Skeletal muscle satellite cell (primary cell): Measurements from ENCODE around the gene IFI44.

Source experiments
- H3K27me3 ChIP-seq: 2 replicates; pipeline ENCODE4 v1.7.0; 2013; ENCODE audit warnings: low read length; ENCODE audit not compliant: control insufficient read depth, insufficient read depth
- H3K36me3 ChIP-seq: 2 replicates; pipeline ENCODE4 v1.7.0; 2013; ENCODE audit warnings: mild to moderate bottlenecking, control low read depth, low read length; ENCODE audit not compliant: insufficient read depth
- H3K4me1 ChIP-seq: 2 replicates; pipeline ENCODE4 v1.7.0; 2013; ENCODE audit warnings: low read length; ENCODE audit not compliant: control insufficient read depth, insufficient read depth
- H3K4me2 ChIP-seq: 2 replicates; pipeline ENCODE4 v1.7.0; 2013; ENCODE audit warnings: mild to moderate bottlenecking, low read length
- H3K4me3 ChIP-seq: 2 replicates; pipeline ENCODE4 v1.7.0; 2013; ENCODE audit warnings: low read length
- H3K9ac ChIP-seq: 2 replicates; pipeline ENCODE4 v1.7.0; 2013; ENCODE audit warnings: mild to moderate bottlenecking, low read depth, low read length, moderate library complexity
- H3K9me3 ChIP-seq: replicated peaks from 2 replicates; pipeline ENCODE4 v1.7.0; 2013; ENCODE audit warnings: mild to moderate bottlenecking, control low read depth, low read length

Gene IFI44

DNA sequence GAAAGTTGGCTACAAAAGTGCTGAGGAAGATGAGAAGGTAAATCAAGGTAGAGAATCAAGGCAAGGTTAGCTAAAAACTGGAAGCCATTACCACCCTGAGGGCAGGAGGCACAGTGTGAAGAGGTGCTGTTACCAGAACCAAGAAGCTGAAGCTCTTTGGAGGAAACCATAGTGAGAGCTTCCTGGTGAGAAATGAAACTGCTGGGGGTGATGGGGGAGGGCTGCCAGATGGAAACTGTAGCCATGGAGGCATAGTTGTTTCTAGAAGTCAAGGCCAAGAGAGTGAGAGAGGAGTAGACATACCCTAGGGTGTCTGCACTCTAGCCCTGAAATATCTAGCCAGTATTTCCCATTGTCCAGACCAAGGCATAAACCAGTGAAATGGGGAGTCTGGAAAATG, 28.7 kb downstream of the IFI44 start:
- Histone ChIP-seq H3K27me3 (no peaks in the 10 kb centered on the region), H3K4me1 (peaks cover 13% of the 10 kb centered on the region), H3K9ac (no peak overlapping the region), H3K36me3 (no peaks in the 10 kb centered on the region), H3K4me2 (no peak overlapping the region), H3K9me3 (no peaks in the 10 kb centered on the region), H3K4me3 (no peak overlapping the region)

GRCh38 chr1:78681265-78681664, 31.6 kb downstream of the IFI44 start:
- Histone ChIP-seq H3K4me3 (no peak overlapping the region), H3K4me1 (peaks cover 13% of the 10 kb centered on the region), H3K27me3 (no peaks in the 10 kb centered on the region), H3K9ac (no peak overlapping the region), H3K9me3 (no peaks in the 10 kb centered on the region), H3K4me2 (no peak overlapping the region), H3K36me3 (no peaks in the 10 kb centered on the region)

DNA sequence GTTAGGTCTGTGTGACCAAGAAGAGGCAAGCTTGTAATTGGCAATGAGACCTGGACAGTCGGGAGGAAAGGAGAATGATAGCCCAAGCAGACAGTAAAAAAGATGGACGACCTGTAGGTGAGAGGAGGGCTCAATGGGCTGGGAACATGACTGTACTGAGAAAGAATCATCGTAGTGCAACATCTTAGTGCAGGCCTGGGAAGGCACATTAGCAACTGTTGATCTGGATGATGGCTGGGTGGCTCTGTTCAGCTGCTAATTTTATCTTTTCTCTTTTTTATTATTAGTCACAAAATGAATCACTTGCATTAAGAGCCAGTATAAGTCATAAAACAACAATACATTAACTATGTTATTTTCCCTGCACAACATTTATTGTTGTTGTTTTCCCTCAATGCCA, 32.9 kb downstream of the IFI44 start:
- no peak overlapping the region for H3K4me2 ChIP-seq

DNA sequence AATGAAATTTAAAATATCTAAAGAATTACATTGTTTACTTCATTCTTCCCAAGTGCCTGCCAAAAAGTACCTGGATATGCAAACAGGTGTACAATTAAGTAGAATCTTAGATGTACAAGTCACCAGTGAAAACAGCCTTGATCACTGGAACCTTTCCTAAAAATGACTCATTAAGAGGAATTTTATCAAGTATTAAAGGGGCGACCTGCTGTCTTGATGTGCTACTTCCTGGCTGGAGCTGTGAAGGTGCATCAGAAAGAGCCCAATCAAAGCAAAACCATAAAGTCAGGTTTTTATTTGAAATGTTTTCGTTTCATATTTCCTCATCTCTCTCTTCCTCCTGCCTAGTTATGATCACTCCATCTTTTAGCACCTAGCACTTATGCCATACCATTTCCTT, 33.4 kb downstream of the IFI44 start:
- no peaks in the 10 kb centered on the region for H3K27me3 ChIP-seq
- no peaks in the 10 kb centered on the region for H3K9me3 ChIP-seq
- peaks cover 25% of the 10 kb centered on the region for H3K4me1 ChIP-seq
- H3K4me3 ChIP-seq: no peak overlapping the region
- H3K4me2 ChIP-seq: no peak overlapping the region
- no peaks in the 10 kb centered on the region for H3K36me3 ChIP-seq
- H3K9ac ChIP-seq: no peak overlapping the region

More for the DNA sequence above, 32.9 kb downstream of the IFI44 start:
- Histone ChIP-seq H3K4me1 (peaks cover 19% of the 10 kb centered on the region), H3K27me3 (no peaks in the 10 kb centered on the region), H3K4me3 (no peak overlapping the region), H3K9me3 (no peaks in the 10 kb centered on the region), H3K36me3 (no peaks in the 10 kb centered on the region), H3K9ac (no peak overlapping the region)

- Histone ChIP-seq H3K4me2 (peak overlapping the region; percentile 53), H3K27me3 (no peaks in the 10 kb centered on the region), H3K4me3 (no peak overlapping the region), H3K9ac (peak overlapping the region; percentile 49), H3K36me3 (no peaks in the 10 kb centered on the region), H3K4me1 (peaks cover 63% of the 10 kb centered on the region), H3K9me3 (no peaks in the 10 kb centered on the region)
Observed at GRCh38 chr1:78687315-78687714, 37.7 kb downstream of the IFI44 start.

- peaks cover 62% of the 10 kb centered on the region for H3K4me1 ChIP-seq
- peak overlapping the region; percentile 49 for H3K9ac ChIP-seq
- no peaks in the 10 kb centered on the region for H3K27me3 ChIP-seq
- no peaks in the 10 kb centered on the region for H3K36me3 ChIP-seq
- peak overlapping the region; percentile 53 for H3K4me2 ChIP-seq
- no peak overlapping the region for H3K4me3 ChIP-seq
- no peaks in the 10 kb centered on the region for H3K9me3 ChIP-seq
Observed at GRCh38 chr1:78687914-78688313, 38.3 kb downstream of the IFI44 start.

GRCh38 chr1:78688697-78689096, 39.1 kb downstream of the IFI44 start:
- Histone ChIP-seq H3K9me3 (no peaks in the 10 kb centered on the region), H3K9ac (peak overlapping the region; percentile 49), H3K4me1 (peaks cover 66% of the 10 kb centered on the region), H3K27me3 (no peaks in the 10 kb centered on the region), H3K4me3 (no peak overlapping the region), H3K4me2 (peak overlapping the region; percentile 53), H3K36me3 (no peaks in the 10 kb centered on the region)

DNA sequence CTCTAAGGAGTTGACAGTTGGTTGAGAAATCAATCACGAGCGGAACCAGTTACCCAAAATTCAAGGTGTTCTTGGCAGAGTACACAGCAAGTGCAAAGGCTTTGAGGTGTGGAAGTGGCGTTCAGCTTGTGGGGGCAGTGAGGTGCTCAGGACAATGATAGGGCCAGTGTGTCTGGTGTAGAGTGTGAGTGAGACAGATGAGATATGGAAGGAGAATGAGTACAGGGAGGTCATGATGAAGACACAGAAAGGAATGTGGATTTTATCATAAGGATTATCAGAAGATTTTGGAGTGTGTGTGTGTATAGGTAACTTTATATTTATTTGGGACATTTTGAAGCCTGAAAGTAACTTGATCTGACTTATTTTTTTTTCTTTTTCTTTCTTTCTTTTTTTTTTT, 40.9 kb downstream of the IFI44 start:
- Histone ChIP-seq H3K4me3 (no peak overlapping the region), H3K36me3 (no peaks in the 10 kb centered on the region), H3K4me1 (peaks cover 70% of the 10 kb centered on the region), H3K27me3 (no peaks in the 10 kb centered on the region), H3K9me3 (no peaks in the 10 kb centered on the region), H3K4me2 (no peak overlapping the region), H3K9ac (no peak overlapping the region)

DNA sequence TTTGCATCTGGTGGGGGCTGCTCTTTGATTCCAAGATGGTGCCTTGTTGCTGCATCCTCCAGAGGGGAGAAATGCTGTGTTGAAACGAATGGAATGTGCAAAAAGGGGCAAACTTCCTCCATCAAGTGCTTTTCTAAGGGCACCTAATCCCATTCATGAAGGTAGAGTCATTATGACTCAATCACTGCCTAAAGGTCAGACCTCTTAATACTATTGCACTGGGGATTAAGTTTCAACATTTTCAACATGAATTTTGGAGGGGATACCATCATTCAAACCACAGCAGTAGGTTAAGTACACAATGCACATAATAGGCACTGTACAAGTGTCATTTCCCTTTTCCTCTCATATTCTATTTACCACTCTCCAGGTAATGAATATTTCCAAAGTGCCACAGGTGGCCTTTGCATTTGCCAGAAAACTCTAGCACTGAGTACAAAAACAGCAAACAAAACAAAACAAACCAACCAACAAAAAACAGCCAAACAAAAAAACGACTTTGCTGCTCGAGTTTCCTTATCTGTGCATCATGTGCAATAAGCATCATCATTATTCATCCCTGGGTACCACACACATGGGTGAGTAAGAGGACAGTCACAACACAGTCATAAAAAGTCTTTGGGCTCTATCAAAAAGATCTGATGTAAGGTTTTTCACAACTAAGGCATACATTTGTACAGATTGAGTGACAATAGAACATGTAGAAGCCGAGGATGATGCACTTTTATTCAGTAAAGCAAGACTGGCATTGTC, 42.5 kb downstream of the IFI44 start:
- Histone ChIP-seq H3K4me2 (peak overlapping the region; percentile 54), H3K27me3 (no peaks in the 10 kb centered on the region), H3K4me3 (no peak overlapping the region), H3K36me3 (no peaks in the 10 kb centered on the region), H3K4me1 (peaks cover 74% of the 10 kb centered on the region), H3K9me3 (no peaks in the 10 kb centered on the region), H3K9ac (no peak overlapping the region)

DNA sequence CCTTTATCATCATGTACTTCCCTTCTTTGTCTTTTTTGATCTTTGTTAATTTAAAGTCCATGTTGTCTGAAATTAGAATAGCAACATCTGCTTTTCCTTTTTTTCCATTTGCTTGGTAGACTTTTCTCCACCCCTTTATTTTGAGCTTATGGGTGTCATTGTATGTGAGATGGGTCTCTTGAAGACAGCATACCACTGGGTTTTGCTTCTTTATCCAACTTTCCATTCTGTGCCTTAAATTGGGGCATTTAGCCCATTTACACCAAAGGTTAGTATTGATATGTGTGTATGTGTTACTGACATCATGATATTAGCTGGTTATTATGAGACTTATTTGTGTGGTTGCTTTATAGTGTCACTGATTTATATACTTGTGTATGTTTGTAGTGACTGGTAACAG, 50.2 kb downstream of the IFI44 start:
- H3K4me1 ChIP-seq: peaks cover 18% of the 10 kb centered on the region

GRCh38 chr1:78702426-78702825, 52.8 kb downstream of the IFI44 start:
- H3K27me3 ChIP-seq: no peaks in the 10 kb centered on the region
- no peak overlapping the region for H3K4me3 ChIP-seq
- H3K9me3 ChIP-seq: no peaks in the 10 kb centered on the region
- no peak overlapping the region for H3K9ac ChIP-seq
- no peak overlapping the region for H3K4me2 ChIP-seq
- no peaks in the 10 kb centered on the region for H3K36me3 ChIP-seq
- peaks cover 12% of the 10 kb centered on the region for H3K4me1 ChIP-seq

More for the DNA sequence above, 50.2 kb downstream of the IFI44 start:
- no peaks in the 10 kb centered on the region for H3K27me3 ChIP-seq
- H3K4me2 ChIP-seq: no peak overlapping the region
- H3K36me3 ChIP-seq: no peaks in the 10 kb centered on the region
- H3K9me3 ChIP-seq: no peaks in the 10 kb centered on the region
- H3K9ac ChIP-seq: no peak overlapping the region
- no peak overlapping the region for H3K4me3 ChIP-seq

GRCh38 chr1:78703806-78704205, 54.2 kb downstream of the IFI44 start:
- H3K4me1 ChIP-seq: peaks cover 12% of the 10 kb centered on the region
- H3K9me3 ChIP-seq: no peaks in the 10 kb centered on the region
- no peak overlapping the region for H3K9ac ChIP-seq
- H3K27me3 ChIP-seq: no peaks in the 10 kb centered on the region
- no peaks in the 10 kb centered on the region for H3K36me3 ChIP-seq
- no peak overlapping the region for H3K4me3 ChIP-seq
- H3K4me2 ChIP-seq: no peak overlapping the region
